Stimulated activated CD4-positive, alpha-beta T cell treated with anti-CD3 and anti-CD28 coated beads, Interleukin-1b, Interleukin-23, amount 100 ng/mL, for 48 hours (primary cell): ENCODE measurements around the gene LYL1.

Source experiments
- DNase-seq: peaks from one replicate; pipeline ENCODE4 v3.0.0-alpha.2; 2020

The LYL1 gene

DNA sequence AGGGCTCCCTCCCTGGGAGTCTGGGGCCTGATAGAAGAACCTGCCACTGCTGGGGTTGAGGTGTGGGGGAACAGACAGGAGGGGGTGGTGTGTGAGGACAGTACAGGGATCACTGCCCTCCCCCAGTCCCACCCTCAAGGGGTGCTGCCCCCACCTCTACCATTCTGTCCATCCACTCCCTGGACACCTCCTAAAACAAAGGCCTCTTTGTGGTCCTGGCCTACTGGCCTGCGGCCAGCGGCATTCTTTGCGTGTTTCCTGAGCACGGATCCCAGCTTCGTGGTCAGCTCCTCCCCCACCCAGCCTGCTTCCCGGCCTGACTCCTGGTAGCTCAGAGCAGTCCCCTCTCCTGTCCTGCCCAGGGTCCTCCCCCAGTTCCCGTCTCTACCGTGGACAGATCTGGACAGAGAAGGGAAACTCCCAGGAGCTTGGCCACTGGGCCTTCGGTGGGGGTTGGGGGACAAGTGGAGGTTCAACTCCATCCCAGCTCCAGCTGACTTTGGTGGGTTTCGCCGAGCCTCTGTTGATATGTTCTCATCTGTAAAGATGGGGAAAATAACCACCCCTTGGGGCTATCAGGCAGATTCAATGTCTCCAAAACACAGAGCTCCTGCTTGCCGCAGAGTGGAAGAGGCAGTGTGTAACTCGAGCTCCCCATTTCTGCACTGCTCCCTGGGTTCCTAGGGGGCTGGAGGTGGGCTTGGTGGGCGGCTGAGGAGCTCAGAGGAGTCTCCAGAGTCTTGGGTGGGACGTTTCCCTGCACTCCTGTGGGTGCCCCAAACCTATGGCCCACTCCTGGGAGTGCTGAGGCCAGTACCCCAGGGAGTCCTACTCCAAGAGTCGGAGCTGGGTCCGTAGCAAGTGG is 48.7 kb downstream of the LYL1 start:
- no peak for DNase-seq

DNA sequence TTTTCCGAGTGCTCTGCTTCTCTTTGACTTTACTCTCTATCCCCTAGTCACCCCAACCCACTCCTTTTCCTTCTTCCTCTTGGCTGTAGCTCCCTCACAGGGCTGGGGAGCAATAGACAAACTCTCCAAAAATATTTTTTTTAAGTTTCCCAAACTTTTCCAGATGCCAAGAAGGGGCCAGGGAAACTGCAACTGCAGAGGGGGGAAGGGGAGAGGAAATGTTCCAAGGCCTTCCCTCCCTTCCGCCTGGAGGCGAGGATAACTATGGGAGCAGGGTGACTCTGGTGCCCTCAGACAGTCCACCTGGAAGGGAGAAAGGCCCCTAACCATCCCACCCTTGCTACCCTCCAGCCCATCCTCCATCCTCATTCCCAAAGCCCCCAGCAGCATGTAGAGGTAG is 49.4 kb downstream of the LYL1 start:
- DNase-seq, result no peak

DNA sequence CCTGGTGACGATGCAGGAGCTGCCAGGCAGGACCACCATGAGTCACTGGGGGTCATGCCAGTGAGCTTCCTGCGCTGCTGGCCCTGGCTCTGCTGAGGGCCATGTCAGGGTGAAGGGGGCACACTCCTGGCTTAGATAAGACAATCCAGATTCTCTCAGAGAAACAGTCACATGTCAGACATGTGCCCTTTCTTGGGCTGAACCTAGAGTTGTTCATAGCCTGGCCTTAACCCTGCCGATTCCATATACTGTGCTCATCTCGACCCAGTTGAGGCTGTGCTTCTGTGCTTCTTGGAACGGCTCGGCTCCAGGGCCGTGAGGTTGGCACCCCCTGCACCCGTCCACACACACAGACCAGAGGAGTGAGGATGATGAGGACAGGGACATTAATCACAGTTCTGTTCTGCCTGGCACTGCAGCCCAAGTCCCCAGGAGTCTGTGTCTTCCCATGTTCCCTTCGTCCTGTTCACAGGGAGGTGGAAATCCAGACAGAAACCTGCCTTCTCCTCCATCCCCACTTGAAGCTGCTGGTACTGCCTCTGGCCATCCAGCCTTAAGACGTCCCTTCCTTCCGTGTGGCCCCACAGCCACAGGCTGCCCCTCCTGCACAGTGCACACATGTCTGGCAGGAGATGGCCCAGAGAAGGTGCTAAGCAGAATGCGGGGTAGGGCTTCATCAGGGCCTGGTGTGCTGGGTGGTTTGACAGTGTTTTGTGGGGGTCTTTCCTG is 50.0 kb downstream of the LYL1 start:
- no peak for DNase-seq

DNA sequence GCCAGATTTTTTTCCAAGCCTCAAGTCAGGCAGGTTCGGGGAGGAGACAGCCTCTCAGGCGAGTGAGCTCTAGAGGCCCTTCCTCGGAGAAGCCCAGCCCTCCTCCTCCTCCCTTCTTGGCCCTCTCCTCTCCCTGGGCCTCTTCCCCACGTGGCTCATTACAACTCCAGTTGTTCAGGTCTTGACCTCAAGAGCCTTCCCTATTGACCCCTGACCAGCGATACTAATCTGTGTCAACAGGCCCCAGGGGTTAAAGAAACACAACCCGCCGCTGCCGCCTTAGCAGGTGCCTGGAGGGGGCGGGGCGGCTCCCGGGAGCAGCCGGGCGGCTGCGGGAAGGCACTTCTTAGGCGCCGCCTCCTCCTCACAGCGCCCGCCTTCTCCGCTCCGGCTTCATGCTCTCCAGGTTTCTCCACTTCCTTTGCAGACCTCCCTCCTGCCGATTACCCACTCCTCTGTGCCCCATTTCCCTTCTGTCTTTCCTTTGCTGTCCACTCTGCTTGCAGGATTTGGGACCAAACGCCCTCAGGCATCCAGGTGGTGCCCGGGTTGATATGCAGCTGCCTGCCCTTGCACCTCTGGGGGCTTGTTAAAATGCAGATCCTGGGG is 51.0 kb downstream of the LYL1 start:
- no peak for DNase-seq

DNA sequence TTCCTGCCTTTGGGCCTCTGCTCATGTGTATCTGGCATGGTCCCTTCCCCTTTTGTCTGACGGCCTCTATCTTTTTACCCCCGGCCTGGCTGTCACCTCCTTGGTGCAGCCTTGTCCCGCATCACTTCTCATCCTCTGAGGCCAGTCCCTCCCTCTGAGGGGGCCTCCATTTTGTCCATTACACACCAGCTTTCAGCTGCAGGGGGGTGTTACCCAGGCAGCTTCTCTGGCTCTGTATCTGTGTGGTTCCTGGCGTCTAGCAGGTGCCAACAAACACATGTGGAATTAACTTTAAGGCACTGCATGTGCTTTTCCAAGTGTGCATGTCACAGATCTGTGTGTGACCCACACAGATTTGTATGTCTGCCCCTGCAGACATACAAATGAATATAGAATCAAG is 52.4 kb downstream of the LYL1 start:
- no peak for DNase-seq
